Gastrocnemius medialis (tissue), 4 donors: ENCODE results near the gene CLSTN1. TPM values are rescaled to one million over a fixed set of nuclear protein-coding genes. Genes with fewer than 3 reads are reported as not detected.

Source experiments
- ATAC-seq, 2 donors: fragments of 150-250 bp; one replicate each; pipeline ENCODE4 v1.9.1; 2016
- DNase-seq, 2 donors: peaks; one replicate each; pipeline ENCODE4 v3.0.0-alpha.2; 2019
- H3K27ac ChIP-seq, 4 donors: fragments of 200-600 bp; sonication (generic); 1 replicate in 1 of 4; 2 replicates in 3 of 4; pipeline ENCODE4 v1.5.1; 2016 to 2018; ENCODE audit warnings: mild to moderate bottlenecking in 2 of 4, moderate library complexity in 1 of 4
- H3K27me3 ChIP-seq, 3 donors: fragments of 200-600 bp; sonication (generic) in 2 of 3; 1 replicate in 1 of 3; 2 replicates in 2 of 3; pipeline versions ENCODE4 v1.5.1 to v1.6.0; 2016 to 2019; ENCODE audit warnings: mild to moderate bottlenecking in 1 of 3, moderate library complexity in 1 of 3
- H3K36me3 ChIP-seq, 2 donors: fragments of 200-600 bp; sonication (generic) in 1 of 2; one replicate each; pipeline ENCODE4 v1.5.1; 2017 to 2018
- H3K4me1 ChIP-seq, 2 donors: fragments of 200-600 bp; sonication (generic) in 1 of 2; one replicate each; pipeline ENCODE4 v1.5.1; 2016 to 2017; ENCODE audit warnings: mild to moderate bottlenecking in 2 of 2
- H3K4me3 ChIP-seq, 4 donors: fragments of 200-600 bp; sonication (generic) in 3 of 4; 1 replicate in 1 of 4; 2 replicates in 3 of 4; pipeline ENCODE4 v1.5.1; 2016 to 2019; ENCODE audit warnings: mild to moderate bottlenecking in 2 of 4
- H3K9me3 ChIP-seq, 3 donors: fragments of 200-600 bp; sonication (generic) in 2 of 3; 1 replicate in 1 of 3; 2 replicates in 2 of 3; pipeline ENCODE4 v1.5.1; 2016 to 2019
- POLR2A ChIP-seq, 2 donors: fragments of 450-650 bp; IDR thresholded peaks; one replicate each; pipeline ENCODE4 v1.6.1; 2017; ENCODE audit warnings: antibody characterized with exemption in 2 of 2, mild to moderate bottlenecking in 2 of 2, moderate library complexity in 2 of 2
- in situ Hi-C, 4 donors: fragments of 200-750 bp; cut with MboI; loops; one replicate each; pipeline versions ENCODE4 v1.15.0 to v1.8.0; 2017; ENCODE audit warnings: low sequenced_read_pairs in 4 of 4
- intact Hi-C: fragments of 100-400 bp; cut with DNase I; formaldehyde crosslinking; loops from one replicate; pipeline ENCODE4 v1.15.1; 2023; ENCODE audit warnings: low total_unique reads
- total RNA-seq, 4 donors: library from RNA; depleted of rRNA; stranded (reverse); fragments of >200 nt; gene quantifications; one replicate each; pipeline versions ENCODE4 v1.1.0 to v1.2.3, GENCODE V29; 2016
- TF ChIP-seq, protein P1 (sequence below), 5 experiments: fragments of 450-650 bp in 3 of 5; fragments of 200-600 bp in 2 of 5; sonication (generic) in 2 of 5; IDR thresholded peaks in 4 of 5; conservative IDR thresholded peaks in 1 of 5; 1 replicate in 4 of 5; 2 replicates in 1 of 5; pipeline ENCODE4 v1.5.1; 2016 to 2019; ENCODE audit warnings: antibody characterized with exemption in 5 of 5, mild to moderate bottlenecking in 3 of 5, moderate library complexity in 3 of 5

Gene CLSTN1
- total RNA-seq, 4 donors from 2014 or later: 8.5 to 25.7 (median 22.0) TPM

DNA sequence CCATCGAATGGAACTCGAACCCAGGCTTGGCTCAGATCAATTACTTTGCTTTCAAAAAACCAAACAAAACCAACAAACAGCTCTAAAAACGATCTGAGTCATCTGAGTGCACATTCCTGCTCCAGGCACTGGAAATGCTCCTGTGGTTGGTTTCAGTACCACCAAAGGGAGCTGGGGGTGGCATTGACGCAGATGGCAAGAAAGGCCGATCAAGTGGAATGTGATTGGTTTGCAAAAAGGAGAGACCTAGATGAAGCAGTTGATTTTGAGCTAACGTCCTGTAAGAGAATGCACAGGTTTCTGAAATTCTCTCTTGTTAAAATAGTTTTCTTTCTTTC, 132.7 kb downstream of the CLSTN1 start:
- intact Hi-C loops: no loop called here
- Histone ChIP-seq H3K4me3 (no peak overlapping the region), H3K27ac (no peak overlapping the region), H3K4me1 (peaks cover 18 to 20% of the 10 kb centered on the region in 2 donors), H3K9me3 (no peaks in the 10 kb centered on the region), H3K36me3 (no peaks in the 10 kb centered on the region), H3K27me3 (peaks cover 21 to 24% (median 21%) of the 10 kb centered on the region in 3 donors)
- in situ Hi-C loops: no loop called here
- TF ChIP-seq, protein P1, sequence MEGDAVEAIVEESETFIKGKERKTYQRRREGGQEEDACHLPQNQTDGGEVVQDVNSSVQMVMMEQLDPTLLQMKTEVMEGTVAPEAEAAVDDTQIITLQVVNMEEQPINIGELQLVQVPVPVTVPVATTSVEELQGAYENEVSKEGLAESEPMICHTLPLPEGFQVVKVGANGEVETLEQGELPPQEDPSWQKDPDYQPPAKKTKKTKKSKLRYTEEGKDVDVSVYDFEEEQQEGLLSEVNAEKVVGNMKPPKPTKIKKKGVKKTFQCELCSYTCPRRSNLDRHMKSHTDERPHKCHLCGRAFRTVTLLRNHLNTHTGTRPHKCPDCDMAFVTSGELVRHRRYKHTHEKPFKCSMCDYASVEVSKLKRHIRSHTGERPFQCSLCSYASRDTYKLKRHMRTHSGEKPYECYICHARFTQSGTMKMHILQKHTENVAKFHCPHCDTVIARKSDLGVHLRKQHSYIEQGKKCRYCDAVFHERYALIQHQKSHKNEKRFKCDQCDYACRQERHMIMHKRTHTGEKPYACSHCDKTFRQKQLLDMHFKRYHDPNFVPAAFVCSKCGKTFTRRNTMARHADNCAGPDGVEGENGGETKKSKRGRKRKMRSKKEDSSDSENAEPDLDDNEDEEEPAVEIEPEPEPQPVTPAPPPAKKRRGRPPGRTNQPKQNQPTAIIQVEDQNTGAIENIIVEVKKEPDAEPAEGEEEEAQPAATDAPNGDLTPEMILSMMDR (IDR thresholded peaks at IDR 0.05 in 4 of 5, conservative IDR thresholded peaks at IDR 0.05 in 1 of 5): no peak
- TF ChIP-seq POLR2A (IDR thresholded peaks at IDR 0.05): no peak
- ATAC-seq: no peak
- DNase-seq: no peak

DNA sequence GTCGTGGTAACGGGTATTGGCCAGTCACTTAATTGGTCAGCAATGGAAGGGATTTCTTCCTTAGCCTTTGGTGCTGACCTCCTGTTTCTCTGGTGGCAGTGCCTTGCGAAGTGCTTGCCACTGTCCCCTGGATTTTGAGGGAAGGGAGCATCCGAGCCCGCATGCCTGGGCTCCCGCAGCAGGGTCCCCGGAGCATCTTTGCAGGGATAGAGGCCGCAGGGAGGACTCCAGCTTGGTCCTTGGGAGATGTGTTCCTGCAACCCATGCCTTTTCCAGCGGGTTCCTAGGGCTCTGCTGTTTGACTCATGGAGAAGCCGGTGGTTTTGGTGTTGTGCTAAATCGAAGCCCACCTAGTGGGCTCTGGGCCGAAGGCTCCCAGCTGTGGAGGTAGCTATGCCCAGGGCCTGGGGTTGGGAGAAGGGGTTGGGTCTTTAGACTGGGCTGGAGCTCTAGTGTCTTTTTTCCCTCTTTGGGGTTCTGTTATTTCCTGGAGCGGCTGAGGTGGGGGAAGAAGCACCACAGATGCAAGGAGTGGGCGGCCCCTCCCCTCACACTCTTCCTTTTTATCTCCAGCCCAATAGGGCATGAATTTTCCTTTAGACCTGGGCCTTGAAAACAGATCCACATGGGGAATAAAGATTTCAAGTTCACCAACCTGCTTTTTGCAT, 133.2 kb downstream of the CLSTN1 start:
- in situ Hi-C loops: no loop called here
- no peak for ATAC-seq
- H3K4me1 ChIP-seq: peaks cover 18 to 20% of the 10 kb centered on the region in 2 donors

DNA sequence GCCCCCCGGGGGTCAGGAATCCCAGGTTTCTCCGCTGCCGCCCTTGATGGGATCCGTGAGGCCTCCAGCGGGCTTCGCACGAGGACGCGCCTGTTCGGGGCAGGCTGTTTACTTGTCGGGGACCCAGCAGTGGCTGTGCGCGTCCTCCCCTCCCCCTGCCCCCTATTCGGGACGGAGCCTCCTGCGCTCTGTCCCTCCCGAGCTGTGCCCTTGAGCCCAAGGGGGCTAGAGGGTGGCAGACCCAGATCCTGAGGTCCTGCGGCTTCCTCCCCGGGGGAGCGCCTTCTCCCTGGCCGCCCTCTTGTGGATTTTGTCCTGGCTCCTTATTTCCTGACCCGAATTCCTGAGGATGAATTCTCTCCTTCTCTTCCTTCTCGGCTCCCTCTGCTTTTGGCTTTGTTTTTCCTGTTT, 133.8 kb downstream of the CLSTN1 start:
- H3K4me3 ChIP-seq: peak overlapping the region; percentile 46 to 89 (median 65)
- H3K27ac ChIP-seq: peak overlapping the region; percentile 17 to 30 (median 24)
- peaks cover 18 to 20% of the 10 kb centered on the region in 2 donors for H3K4me1 ChIP-seq
- ATAC-seq (peak; percentile 22 to 32), DNase-seq (no peak)
- TF ChIP-seq, protein P1 (IDR thresholded peaks at IDR 0.05 in 4 of 5, conservative IDR thresholded peaks at IDR 0.05 in 1 of 5): no peak
- TF ChIP-seq POLR2A (IDR thresholded peaks at IDR 0.05): no peak
- peaks cover 21 to 24% (median 21%) of the 10 kb centered on the region in 3 donors for H3K27me3 ChIP-seq
- in situ Hi-C loops (no loop called here), intact Hi-C loops (loop anchor here (1.0 kb wide), 2 partner anchors 98 to 134 kb away; no protein-coding TSS in a partner anchor)
- H3K9me3 ChIP-seq: no peaks in the 10 kb centered on the region
- no peaks in the 10 kb centered on the region for H3K36me3 ChIP-seq

More for the DNA sequence above, 133.2 kb downstream of the CLSTN1 start:
- no peak for DNase-seq
- Histone ChIP-seq H3K27me3 (peaks cover 21 to 24% (median 21%) of the 10 kb centered on the region in 3 donors), H3K4me3 (peak overlapping the region; percentile 46 to 89 (median 65)), H3K9me3 (no peaks in the 10 kb centered on the region), H3K27ac (peak overlapping the region in 1 of 4 donors; percentile 18), H3K36me3 (no peaks in the 10 kb centered on the region)
- intact Hi-C loops: no loop called here
- no peak for TF ChIP-seq POLR2A (IDR thresholded peaks at IDR 0.05)
- TF ChIP-seq, protein P1 (IDR thresholded peaks at IDR 0.05 in 4 of 5, conservative IDR thresholded peaks at IDR 0.05 in 1 of 5): no peak

DNA sequence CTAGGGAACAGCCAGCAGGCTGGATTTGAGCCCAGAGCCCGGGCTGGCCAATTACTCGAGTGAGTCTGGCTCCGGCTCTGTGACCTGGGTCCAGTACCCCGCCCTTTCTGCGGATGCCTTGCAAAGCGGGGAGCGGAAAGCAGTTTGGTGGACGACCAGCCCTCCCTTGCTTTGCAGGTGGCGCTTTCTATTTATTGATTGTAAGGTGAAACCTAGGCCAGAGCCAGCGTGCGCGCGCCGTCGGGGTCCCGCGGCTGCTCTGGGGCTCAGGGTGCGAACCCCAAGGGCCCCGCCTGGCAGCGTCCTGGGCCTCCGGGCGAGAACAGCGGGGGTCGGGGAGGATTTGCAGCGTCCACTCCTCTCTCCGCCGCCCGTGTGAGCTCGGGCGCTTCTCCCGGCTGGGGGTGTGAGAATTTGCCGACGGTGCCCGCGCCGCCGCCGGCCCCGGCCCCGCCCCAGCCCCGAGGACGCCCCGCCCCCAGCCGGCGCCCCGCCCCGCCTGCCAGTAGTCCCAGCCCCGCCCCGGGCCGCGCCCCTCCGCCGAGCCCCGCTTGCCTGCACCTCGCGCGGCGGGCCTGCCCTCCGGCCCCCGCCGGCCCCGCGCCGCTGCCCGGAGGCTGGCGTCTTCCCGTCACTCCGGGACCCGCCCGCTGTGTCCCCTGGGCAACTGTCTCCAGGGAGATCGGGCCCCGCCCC, 134.6 kb downstream of the CLSTN1 start:
- Histone ChIP-seq H3K27ac (no peak overlapping the region), H3K27me3 (peaks cover 21 to 24% (median 21%) of the 10 kb centered on the region in 3 donors), H3K4me3 (peak overlapping the region; percentile 46 to 89 (median 65)), H3K36me3 (no peaks in the 10 kb centered on the region), H3K9me3 (no peaks in the 10 kb centered on the region), H3K4me1 (peaks cover 18 to 20% of the 10 kb centered on the region in 2 donors)
- in situ Hi-C loops (no loop called here), intact Hi-C loops (loop anchor here (1.0 kb wide), 2 partner anchors 97 to 135 kb away; no protein-coding TSS in a partner anchor)
- TF ChIP-seq, protein P1 (IDR thresholded peaks at IDR 0.05 in 4 of 5, conservative IDR thresholded peaks at IDR 0.05 in 1 of 5): no peak
- ATAC-seq (peak; percentile 80 to 84), DNase-seq (peak; percentile 46 to 49)
